ENCODE measurements around the gene TBC1D1. TPM values are rescaled to one million over a fixed set of nuclear protein-coding genes. Genes with fewer than 3 reads are reported as not detected.

TBC1D1 gene
- polyA plus RNA-seq, 1 donor from 2014 or later: 23.2 TPM

DNA sequence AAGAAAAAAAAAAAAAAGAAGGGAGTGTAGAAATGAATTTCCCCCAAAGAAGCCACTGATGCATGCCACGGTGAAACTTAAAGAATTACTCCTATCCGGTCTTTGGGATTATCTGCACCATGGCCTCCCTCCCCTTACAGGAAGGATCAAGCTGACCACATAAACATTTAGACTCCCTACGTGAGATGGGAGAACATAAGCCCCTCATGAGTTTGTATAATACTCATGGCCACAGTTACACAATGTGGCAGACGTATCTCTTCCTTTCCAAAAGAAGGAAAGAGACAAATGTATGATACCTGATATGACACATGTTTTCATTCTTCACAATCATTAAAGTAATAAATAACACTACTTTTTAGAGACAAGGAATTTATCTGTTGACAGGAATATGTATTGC, 66.1 kb downstream of the TBC1D1 start:
- H3K4me3 ChIP-seq (ENCODE audit: low read length): no peak overlapping the region
- H2AFZ ChIP-seq (ENCODE audit: low read depth, low read length): no peak overlapping the region
- H3K9me3 ChIP-seq (ENCODE audit: low read length): no peaks in the 10 kb centered on the region
- no peak overlapping the region for H3K4me2 ChIP-seq (ENCODE audit: low read length)
- H3F3A ChIP-seq (ENCODE audit: insufficient read depth, low read length, poor library complexity, severe bottlenecking): no peaks in the 10 kb centered on the region
- no peaks in the 10 kb centered on the region for H3K9me2 ChIP-seq (ENCODE audit: insufficient read depth, low read length)
- no peak for TF ChIP-seq EZH2 (IDR thresholded peaks at IDR 0.05; ENCODE audit: borderline replicate concordance, insufficient read depth, low read length, poor library complexity, severe bottlenecking)
- TF ChIP-seq MXI1 (conservative IDR thresholded peaks at IDR 0.05; ENCODE audit: poor library complexity, severe bottlenecking): no peak
- TF ChIP-seq, protein P1, sequence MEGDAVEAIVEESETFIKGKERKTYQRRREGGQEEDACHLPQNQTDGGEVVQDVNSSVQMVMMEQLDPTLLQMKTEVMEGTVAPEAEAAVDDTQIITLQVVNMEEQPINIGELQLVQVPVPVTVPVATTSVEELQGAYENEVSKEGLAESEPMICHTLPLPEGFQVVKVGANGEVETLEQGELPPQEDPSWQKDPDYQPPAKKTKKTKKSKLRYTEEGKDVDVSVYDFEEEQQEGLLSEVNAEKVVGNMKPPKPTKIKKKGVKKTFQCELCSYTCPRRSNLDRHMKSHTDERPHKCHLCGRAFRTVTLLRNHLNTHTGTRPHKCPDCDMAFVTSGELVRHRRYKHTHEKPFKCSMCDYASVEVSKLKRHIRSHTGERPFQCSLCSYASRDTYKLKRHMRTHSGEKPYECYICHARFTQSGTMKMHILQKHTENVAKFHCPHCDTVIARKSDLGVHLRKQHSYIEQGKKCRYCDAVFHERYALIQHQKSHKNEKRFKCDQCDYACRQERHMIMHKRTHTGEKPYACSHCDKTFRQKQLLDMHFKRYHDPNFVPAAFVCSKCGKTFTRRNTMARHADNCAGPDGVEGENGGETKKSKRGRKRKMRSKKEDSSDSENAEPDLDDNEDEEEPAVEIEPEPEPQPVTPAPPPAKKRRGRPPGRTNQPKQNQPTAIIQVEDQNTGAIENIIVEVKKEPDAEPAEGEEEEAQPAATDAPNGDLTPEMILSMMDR (IDR thresholded peaks at IDR 0.05; ENCODE audit: poor library complexity, severe bottlenecking): no peak
- TF ChIP-seq EP300 (conservative IDR thresholded peaks at IDR 0.05; ENCODE audit: poor library complexity, severe bottlenecking): no peak
- no peaks in the 10 kb centered on the region for H3K36me3 ChIP-seq (ENCODE audit: insufficient read depth, low read length)
- H3K27ac ChIP-seq (ENCODE audit: low read length): no peak overlapping the region
- H4K20me1 ChIP-seq (ENCODE audit: insufficient read depth): no peaks in the 10 kb centered on the region
- no peaks in the 10 kb centered on the region for H3K79me2 ChIP-seq (replicated peaks; ENCODE audit: insufficient read depth, low read length)
- no peaks in the 10 kb centered on the region for H3K27me3 ChIP-seq (ENCODE audit: insufficient read depth, low read depth, low read length)
- H3K9ac ChIP-seq (ENCODE audit: low read length): no peak overlapping the region

DNA sequence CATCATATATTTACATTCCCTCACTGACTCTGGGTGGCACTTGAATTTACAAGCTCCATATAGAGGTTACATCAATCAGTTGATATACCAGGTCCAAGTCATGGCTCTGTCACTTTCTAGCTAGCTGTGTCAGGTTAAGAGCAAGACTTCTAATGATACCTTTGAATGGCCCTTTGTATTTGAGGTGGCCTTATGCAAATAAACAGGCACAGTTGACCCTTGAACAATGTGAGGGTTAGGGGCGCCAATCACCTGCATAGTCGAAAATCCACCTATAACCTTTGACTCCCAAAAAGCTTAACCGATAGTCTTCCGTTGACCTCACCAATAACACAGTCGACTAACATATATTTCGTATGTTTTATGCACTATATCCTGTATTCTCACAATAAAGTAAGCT, 68.0 kb downstream of the TBC1D1 start:
- Histone ChIP-seq H3K9me2 (ENCODE audit: insufficient read depth, low read length) (no peaks in the 10 kb centered on the region), H3K9me3 (ENCODE audit: low read length) (no peaks in the 10 kb centered on the region), H3K27me3 (ENCODE audit: insufficient read depth, low read depth, low read length) (no peaks in the 10 kb centered on the region), H3K9ac (ENCODE audit: low read length) (no peak overlapping the region), H3K79me2 (replicated peaks; ENCODE audit: insufficient read depth, low read length) (no peaks in the 10 kb centered on the region), H3K4me3 (ENCODE audit: low read length) (no peak overlapping the region), H3K4me2 (ENCODE audit: low read length) (no peak overlapping the region), H3K27ac (ENCODE audit: low read length) (no peak overlapping the region), H3K36me3 (ENCODE audit: insufficient read depth, low read length) (no peaks in the 10 kb centered on the region), H4K20me1 (ENCODE audit: insufficient read depth) (no peaks in the 10 kb centered on the region), H2AFZ (ENCODE audit: low read depth, low read length) (no peak overlapping the region), H3F3A (ENCODE audit: insufficient read depth, low read length, poor library complexity, severe bottlenecking) (no peaks in the 10 kb centered on the region)
- no peak for TF ChIP-seq EP300 (conservative IDR thresholded peaks at IDR 0.05; ENCODE audit: poor library complexity, severe bottlenecking)
- TF ChIP-seq, protein P2, sequence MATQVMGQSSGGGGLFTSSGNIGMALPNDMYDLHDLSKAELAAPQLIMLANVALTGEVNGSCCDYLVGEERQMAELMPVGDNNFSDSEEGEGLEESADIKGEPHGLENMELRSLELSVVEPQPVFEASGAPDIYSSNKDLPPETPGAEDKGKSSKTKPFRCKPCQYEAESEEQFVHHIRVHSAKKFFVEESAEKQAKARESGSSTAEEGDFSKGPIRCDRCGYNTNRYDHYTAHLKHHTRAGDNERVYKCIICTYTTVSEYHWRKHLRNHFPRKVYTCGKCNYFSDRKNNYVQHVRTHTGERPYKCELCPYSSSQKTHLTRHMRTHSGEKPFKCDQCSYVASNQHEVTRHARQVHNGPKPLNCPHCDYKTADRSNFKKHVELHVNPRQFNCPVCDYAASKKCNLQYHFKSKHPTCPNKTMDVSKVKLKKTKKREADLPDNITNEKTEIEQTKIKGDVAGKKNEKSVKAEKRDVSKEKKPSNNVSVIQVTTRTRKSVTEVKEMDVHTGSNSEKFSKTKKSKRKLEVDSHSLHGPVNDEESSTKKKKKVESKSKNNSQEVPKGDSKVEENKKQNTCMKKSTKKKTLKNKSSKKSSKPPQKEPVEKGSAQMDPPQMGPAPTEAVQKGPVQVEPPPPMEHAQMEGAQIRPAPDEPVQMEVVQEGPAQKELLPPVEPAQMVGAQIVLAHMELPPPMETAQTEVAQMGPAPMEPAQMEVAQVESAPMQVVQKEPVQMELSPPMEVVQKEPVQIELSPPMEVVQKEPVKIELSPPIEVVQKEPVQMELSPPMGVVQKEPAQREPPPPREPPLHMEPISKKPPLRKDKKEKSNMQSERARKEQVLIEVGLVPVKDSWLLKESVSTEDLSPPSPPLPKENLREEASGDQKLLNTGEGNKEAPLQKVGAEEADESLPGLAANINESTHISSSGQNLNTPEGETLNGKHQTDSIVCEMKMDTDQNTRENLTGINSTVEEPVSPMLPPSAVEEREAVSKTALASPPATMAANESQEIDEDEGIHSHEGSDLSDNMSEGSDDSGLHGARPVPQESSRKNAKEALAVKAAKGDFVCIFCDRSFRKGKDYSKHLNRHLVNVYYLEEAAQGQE (IDR thresholded peaks at IDR 0.05; ENCODE audit: borderline replicate concordance): no peak
- TF ChIP-seq POLR2AphosphoS5 (IDR thresholded peaks at IDR 0.05): no peak
- no peak for TF ChIP-seq SMC3 (conservative IDR thresholded peaks at IDR 0.05; ENCODE audit: poor library complexity)
- TF ChIP-seq, protein P1 (IDR thresholded peaks at IDR 0.05; ENCODE audit: poor library complexity, severe bottlenecking): no peak
- no peak for TF ChIP-seq MXI1 (conservative IDR thresholded peaks at IDR 0.05; ENCODE audit: poor library complexity, severe bottlenecking)
- no peak for TF ChIP-seq RAD21 (conservative IDR thresholded peaks at IDR 0.05)
- TF ChIP-seq TAF1 (IDR thresholded peaks at IDR 0.05; ENCODE audit: low read depth): no peak
- no peak for TF ChIP-seq EZH2 (IDR thresholded peaks at IDR 0.05; ENCODE audit: borderline replicate concordance, insufficient read depth, low read length, poor library complexity, severe bottlenecking)

Data from neural cell (in vitro differentiated cells).